AG04450 (cell line): Measurements from ENCODE around the gene ADARB2. TPM values are rescaled to one million over a fixed set of nuclear protein-coding genes. Genes with fewer than 3 reads are reported as not detected.

Experiments used
- CTCF ChIA-PET: fragments of 300-600, 350-600 bp; formaldehyde crosslinking; extraction: SDS; loops from one replicate; lab custom pipeline; 2022; ENCODE audit warnings: antibody characterized with exemption, inconsistent platforms; lab: Charles Lee
- POLR2A ChIA-PET: fragments of 350-600 bp; formaldehyde crosslinking; extraction: SDS; loops from one replicate; lab custom pipeline; 2021; ENCODE audit warnings: antibody characterized with exemption, inconsistent platforms; lab: Yijun Ruan, JAX
- DNase-seq: peaks from one replicate; pipeline ENCODE4 v3.0.0-alpha.2; 2011; ENCODE audit warnings: low read depth, low spot score
- H3K27ac ChIP-seq: one replicate; pipeline ENCODE4 v1.5.1; 2012; ENCODE audit warnings: low read depth, low read length, control low read depth
- H3K27me3 ChIP-seq: one replicate; pipeline ENCODE4 v1.6.0; 2012; ENCODE audit warnings: low read length; ENCODE audit not compliant: control insufficient read depth, insufficient read depth
- H3K4me3 ChIP-seq: 2 replicates; pipeline ENCODE4 v1.5.1; 2011; ENCODE audit warnings: mild to moderate bottlenecking, low read depth, low read length, control low read depth
- H3K9me3 ChIP-seq: 2 replicates; pipeline ENCODE4 v1.5.1; 2012; ENCODE audit warnings: low read length; ENCODE audit not compliant: control insufficient read depth, insufficient read depth
- CTCF ChIP-seq: IDR thresholded peaks from 2 replicates; pipeline ENCODE4 v1.5.1; 2011; ENCODE audit warnings: low read depth, low read length, control low read depth, inconsistent platforms
- polyA plus RNA-seq: library from polyadenylated mRNA; depleted of rRNA; stranded (reverse); fragments of >200 nt; gene quantifications from 2 replicates; pipeline ENCODE4 v1.2.3, GENCODE V29; 2011

The ADARB2 gene
- polyA plus RNA-seq, 1 experiment: not detected

GRCh38 chr10:1267568-1267967 is 469.8 kb downstream of the ADARB2 start:
- no peak for TF ChIP-seq CTCF
- Histone ChIP-seq H3K4me3 (no peak overlapping the region), H3K27ac (no peak overlapping the region), H3K27me3 (no peaks in the 10 kb centered on the region), H3K9me3 (peaks cover 37% of the 10 kb centered on the region)
- CTCF ChIA-PET: no interaction called here
- no peak for DNase-seq
- POLR2A ChIA-PET: no interaction called here

GRCh38 chr10:1267148-1267547 is 470.2 kb downstream of the ADARB2 start:
- no peak overlapping the region for H3K4me3 ChIP-seq
- CTCF ChIA-PET: no interaction called here
- no peak for TF ChIP-seq CTCF
- peaks cover 33% of the 10 kb centered on the region for H3K9me3 ChIP-seq
- POLR2A ChIA-PET: no interaction called here
- no peak for DNase-seq
- H3K27me3 ChIP-seq: no peaks in the 10 kb centered on the region
- no peak overlapping the region for H3K27ac ChIP-seq

- no peak overlapping the region for H3K27ac ChIP-seq
- no peak for TF ChIP-seq CTCF
- no peaks in the 10 kb centered on the region for H3K27me3 ChIP-seq
- ChIA-PET POLR2A (no interaction called here), CTCF (no interaction called here)
- peaks cover 28% of the 10 kb centered on the region for H3K9me3 ChIP-seq
- no peak for DNase-seq
- H3K4me3 ChIP-seq: no peak overlapping the region
Observed at GRCh38 chr10:1266033-1266802, 471.1 kb downstream of the ADARB2 start.

DNA sequence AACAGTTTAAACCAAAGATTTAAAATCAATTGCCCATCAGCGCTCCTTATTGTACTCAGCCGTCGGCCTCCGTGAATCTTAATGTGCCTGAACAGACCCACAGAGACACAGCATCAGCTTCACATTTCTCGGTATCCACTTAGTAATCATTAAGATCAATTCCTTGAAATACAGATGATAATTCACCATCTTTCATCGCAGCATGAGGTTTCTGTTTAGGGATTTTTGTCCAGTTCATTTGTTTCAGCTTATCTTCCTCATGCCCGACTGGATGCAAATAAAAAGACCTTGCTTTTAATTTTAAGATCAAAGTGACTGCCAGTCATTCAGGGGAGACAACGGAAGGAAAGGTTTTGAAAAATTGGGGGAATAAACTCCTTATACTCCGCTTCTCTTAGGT is 473.3 kb downstream of the ADARB2 start:
- no peak overlapping the region for H3K27ac ChIP-seq
- no peaks in the 10 kb centered on the region for H3K27me3 ChIP-seq
- no peak for DNase-seq
- peaks cover 15% of the 10 kb centered on the region for H3K9me3 ChIP-seq
- no peak for TF ChIP-seq CTCF
- CTCF ChIA-PET: no interaction called here
- no peak overlapping the region for H3K4me3 ChIP-seq
- POLR2A ChIA-PET: no interaction called here

DNA sequence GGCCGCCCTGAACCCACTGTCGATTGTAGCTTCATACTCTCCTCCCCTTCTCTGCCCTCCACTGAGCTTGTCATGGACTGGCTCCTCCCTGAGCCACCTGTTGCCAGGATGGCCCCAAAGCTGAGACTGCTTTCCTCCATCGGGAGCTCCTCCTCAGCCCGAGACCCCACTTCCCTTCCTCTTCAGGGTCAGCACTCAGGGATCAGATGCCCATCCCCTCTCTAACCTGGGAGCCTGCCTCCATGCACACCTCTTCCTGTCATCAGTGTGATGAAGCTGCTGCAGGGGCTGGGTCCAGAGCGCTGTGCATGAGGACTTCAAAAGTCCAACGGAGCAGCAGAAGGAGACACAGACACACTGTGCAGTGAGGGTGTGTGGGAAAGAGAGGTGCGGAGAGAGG is 480.1 kb downstream of the ADARB2 start:
- no peak overlapping the region for H3K4me3 ChIP-seq
- POLR2A ChIA-PET: no interaction called here
- H3K27ac ChIP-seq: no peak overlapping the region
- CTCF ChIA-PET: no interaction called here
- no peak for DNase-seq
- H3K9me3 ChIP-seq: peaks cover 25% of the 10 kb centered on the region
- no peaks in the 10 kb centered on the region for H3K27me3 ChIP-seq
- TF ChIP-seq CTCF: no peak
